Measurements from ENCODE around the gene PIP4K2A. TPM values are rescaled to one million over a fixed set of nuclear protein-coding genes. Genes with fewer than 3 reads are reported as not detected.
A peak's percentile ranks its signal among the peaks of the same experiment; 100 is the strongest.
"Not testable (repeated sequence)": the region's sequence is repeated elsewhere in the genome, so short reads cannot be mapped to it uniquely, and the experiment has no call there.

PIP4K2A gene
- total RNA-seq, 1 donor from 2014 or later, result 67.6 TPM

- Histone ChIP-seq H3K4me1 (no peaks in the 10 kb centered on the region), H3K9me3 (no peaks in the 10 kb centered on the region), H3K4me3 (no peak overlapping the region), H3K27ac (no peak overlapping the region), H3K36me3 (no peaks in the 10 kb centered on the region), H3K27me3 (ENCODE audit: low read depth) (no peaks in the 10 kb centered on the region)
- no peak for ATAC-seq
- no peak for DNase-seq
- no peak for TF ChIP-seq CTCF (IDR thresholded peaks at IDR 0.05)
- intact Hi-C loops (cut with DNase I), result no loop called here
Measured at GRCh38 chr10:22753786-22754185, 39.4 kb upstream of the PIP4K2A start.

GRCh38 chr10:22752272-22752889, 38.0 kb upstream of the PIP4K2A start:
- Histone ChIP-seq H3K27me3 (ENCODE audit: low read depth) (no peaks in the 10 kb centered on the region), H3K4me1 (no peaks in the 10 kb centered on the region), H3K27ac (no peak overlapping the region), H3K36me3 (no peaks in the 10 kb centered on the region), H3K4me3 (no peak overlapping the region), H3K9me3 (no peaks in the 10 kb centered on the region)
- intact Hi-C loops (cut with DNase I), result no loop called here
- no peak for ATAC-seq
- TF ChIP-seq CTCF (IDR thresholded peaks at IDR 0.05), result no peak
- DNase-seq, result no peak

GRCh38 chr10:22750131-22750530, 35.8 kb upstream of the PIP4K2A start:
- Histone ChIP-seq H3K36me3 (no peaks in the 10 kb centered on the region), H3K9me3 (no peaks in the 10 kb centered on the region), H3K4me1 (no peaks in the 10 kb centered on the region), H3K4me3 (no peak overlapping the region), H3K27ac (no peak overlapping the region), H3K27me3 (ENCODE audit: low read depth) (no peaks in the 10 kb centered on the region)
- ATAC-seq, result no peak
- TF ChIP-seq CTCF (IDR thresholded peaks at IDR 0.05), result no peak
- intact Hi-C loops (cut with DNase I), result no loop called here
- no peak for DNase-seq

GRCh38 chr10:22744858-22745257, 30.5 kb upstream of the PIP4K2A start:
- ATAC-seq; DNase-seq; intact Hi-C loops (cut with DNase I); H3K4me3 ChIP-seq; H3K9me3 ChIP-seq; H3K36me3 ChIP-seq; H3K4me1 ChIP-seq; H3K27me3 ChIP-seq (ENCODE audit: low read depth); H3K27ac ChIP-seq: not testable (repeated sequence)

- TF ChIP-seq CTCF (IDR thresholded peaks at IDR 0.05), result no peak
- DNase-seq, result no peak
- H3K9me3 ChIP-seq, result no peaks in the 10 kb centered on the region
- peak; percentile 62 to 78 for ATAC-seq
- intact Hi-C loops (cut with DNase I), result no loop called here
- H3K27me3 ChIP-seq (ENCODE audit: low read depth), result no peaks in the 10 kb centered on the region
- no peak overlapping the region for H3K4me3 ChIP-seq
- no peak overlapping the region for H3K27ac ChIP-seq
- H3K36me3 ChIP-seq, result no peaks in the 10 kb centered on the region
- H3K4me1 ChIP-seq, result peaks cover 5% of the 10 kb centered on the region
Measured at GRCh38 chr10:22742678-22743077, 28.3 kb upstream of the PIP4K2A start.

- DNase-seq; H3K27ac ChIP-seq; H3K4me1 ChIP-seq; H3K9me3 ChIP-seq; H3K27me3 ChIP-seq (ENCODE audit: low read depth); intact Hi-C loops (cut with DNase I); ATAC-seq; H3K36me3 ChIP-seq; H3K4me3 ChIP-seq: not testable (repeated sequence)
Measured at GRCh38 chr10:22741631-22742030, 27.3 kb upstream of the PIP4K2A start.

GRCh38 chr10:22740180-22740579, 25.8 kb upstream of the PIP4K2A start:
- Histone ChIP-seq H3K27ac (no peak overlapping the region), H3K27me3 (ENCODE audit: low read depth) (no peaks in the 10 kb centered on the region), H3K4me3 (no peak overlapping the region), H3K36me3 (no peaks in the 10 kb centered on the region), H3K9me3 (no peaks in the 10 kb centered on the region), H3K4me1 (peaks cover 5% of the 10 kb centered on the region)
- DNase-seq, result no peak
- ATAC-seq, result no peak
- no peak for TF ChIP-seq CTCF (IDR thresholded peaks at IDR 0.05)
- intact Hi-C loops (cut with DNase I), result no loop called here

Measured in lower lobe of right lung (tissue), 2 donors.